OCI-LY7 (cell line): ENCODE data around the gene METAP2. TPM values are rescaled to one million over a fixed set of nuclear protein-coding genes. Genes with fewer than 3 reads are reported as not detected.

Source experiments
- BruUV-seq: library from RNA; stranded (reverse); fragments of 400-500 nt; replicated peaks from 2 replicates; lab custom pipeline; 2021; lab: Mats Ljungman, UMichigan
- CTCF ChIA-PET: fragments of 300-600 bp; sonication (Branson Sonifier 250); formaldehyde crosslinking; loops from one replicate; lab custom pipeline; 2022; ENCODE audit warnings: antibody characterized with exemption; ENCODE audit not compliant: unreplicated experiment; lab: Charles Lee
- POLR2A ChIA-PET: fragments of 300-600 bp; sonication (Branson Sonifier 250); formaldehyde crosslinking; loops from one replicate; lab custom pipeline; 2022; ENCODE audit warnings: antibody characterized with exemption; lab: Charles Lee
- DNase-seq: peaks from one replicate; pipeline ENCODE4 v3.0.0-alpha.2; 2015; ENCODE audit warnings: low spot score
- H2AFZ ChIP-seq: fragments of 200-600 bp; sonication (generic), shearing (Covaris generic); 2 replicates; pipeline ENCODE4 v1.6.1; 2014; ENCODE audit warnings: mild to moderate bottlenecking, antibody characterized with exemption, low read length, moderate library complexity
- H3K27ac ChIP-seq: fragments of 200-600 bp; sonication (generic); 2 replicates; pipeline ENCODE4 v1.5.1; 2014; ENCODE audit warnings: mixed run types, low read depth, mild to moderate bottlenecking, moderate library complexity, low read length, inconsistent platforms; ENCODE audit not compliant: poor library complexity, severe bottlenecking
- H3K36me3 ChIP-seq: fragments of 200-600 bp; sonication (generic); 2 replicates; pipeline ENCODE4 v1.6.1; 2014; ENCODE audit warnings: mild to moderate bottlenecking, antibody characterized with exemption, low read length, moderate library complexity, mixed read lengths; ENCODE audit not compliant: insufficient read depth
- H3K4me1 ChIP-seq: fragments of 200-600 bp; sonication (generic); 2 replicates; pipeline ENCODE4 v1.5.1; 2014; ENCODE audit warnings: mild to moderate bottlenecking, low read length; ENCODE audit not compliant: insufficient read depth, poor library complexity, severe bottlenecking
- H3K4me2 ChIP-seq: fragments of 200-600 bp; sonication (generic); 2 replicates; pipeline ENCODE4 v1.6.1; 2014; ENCODE audit warnings: mild to moderate bottlenecking, low read length
- H3K4me3 ChIP-seq: fragments of 200-600 bp; sonication (generic); 2 replicates; pipeline ENCODE4 v1.5.1; 2014; ENCODE audit warnings: mild to moderate bottlenecking, low read depth, low read length; ENCODE audit not compliant: poor library complexity, severe bottlenecking
- H3K79me2 ChIP-seq: fragments of 200-600 bp; sonication (generic); 2 replicates; pipeline ENCODE4 v1.6.1; 2016; ENCODE audit warnings: low read depth, mild to moderate bottlenecking, low read length, moderate library complexity, mixed read lengths; ENCODE audit not compliant: insufficient read depth
- H3K9me2 ChIP-seq: fragments of 200-600 bp; sonication (generic); 2 replicates; pipeline ENCODE4 v1.6.1; 2016; ENCODE audit warnings: mild to moderate bottlenecking, low read length, mixed read lengths; ENCODE audit not compliant: insufficient read depth
- H3K9me3 ChIP-seq: fragments of 200-600 bp; sonication (generic); 2 replicates; pipeline ENCODE4 v1.6.1; 2014; ENCODE audit warnings: mild to moderate bottlenecking, mixed run types, low read length, mixed read lengths
- H4K20me1 ChIP-seq: fragments of 200-600 bp; sonication (generic); 2 replicates; pipeline ENCODE4 v1.6.1; 2014; ENCODE audit warnings: mild to moderate bottlenecking, antibody characterized with exemption, low read length, moderate library complexity, mixed read lengths; ENCODE audit not compliant: insufficient read depth
- CTCF ChIP-seq: fragments of 200-600 bp; sonication (generic); conservative IDR thresholded peaks from 2 replicates; pipeline ENCODE4 v1.5.1; 2014; ENCODE audit warnings: mild to moderate bottlenecking, antibody characterized with exemption, low read length, moderate library complexity, mixed read lengths
- EZH2phosphoT487 ChIP-seq: fragments of 200-600 bp; sonication (generic); IDR thresholded peaks from 2 replicates; pipeline ENCODE4 v1.6.1; 2018; ENCODE audit warnings: low read depth, borderline replicate concordance, mild to moderate bottlenecking, mixed run types, antibody characterized with exemption, low read length, moderate library complexity, mixed read lengths
- intact Hi-C: fragments of 100-400 bp; cut with micrococcal nuclease; formaldehyde crosslinking; loops from one replicate; pipeline ENCODE4 v1.10.0; 2022; ENCODE audit not compliant: unreplicated experiment
- total RNA-seq, 2 experiments: library from RNA; depleted of rRNA in 1 of 2; stranded (reverse); fragments of >200 nt in 1 of 2; shearing (Covaris generic) in 1 of 2; gene quantifications; 2 replicates each; pipeline ENCODE4 v1.2.3, GENCODE V29; 2014 to 2022

METAP2 gene
- total RNA-seq, 2 experiments from 2014 or later = 90.3 to 177 TPM

GRCh38 chr12:95459310-95459709 is 14.6 kb upstream of the METAP2 start:
- no peaks in the 10 kb centered on the region for H3K79me2 ChIP-seq
- POLR2A ChIA-PET = interaction anchor here (7.0 kb wide), 1 partner anchor 13 kb away, joined by 35 read pairs; the partner anchor contains the start of gene METAP2
- BruUV-seq = no TSS peak

GRCh38 chr12:95460105-95460504 is 13.8 kb upstream of the METAP2 start:
- Histone ChIP-seq H3K79me2 (no peaks in the 10 kb centered on the region), H2AFZ (no peak overlapping the region), H3K27ac (no peak overlapping the region), H3K4me2 (no peak overlapping the region), H3K4me3 (no peak overlapping the region), H3K36me3 (no peaks in the 10 kb centered on the region), H4K20me1 (no peaks in the 10 kb centered on the region), H3K9me3 (peaks cover 24% of the 10 kb centered on the region), H3K9me2 (no peaks in the 10 kb centered on the region), H3K4me1 (peaks cover 6% of the 10 kb centered on the region)
- CTCF ChIA-PET = no interaction called here
- intact Hi-C loops = no loop called here
- BruUV-seq = no TSS peak
- TF ChIP-seq EZH2phosphoT487 = no peak
- no peak for TF ChIP-seq CTCF
- POLR2A ChIA-PET = interaction anchor here (0.6 to 7.0 kb wide), 8 partner anchors 9 to 412 kb away, joined by 3 to 35 read pairs (median 4); partner anchors contain the start of gene METAP2
- no peak for DNase-seq

More at GRCh38 chr12:95459310-95459709, 14.6 kb upstream of the METAP2 start:
- H3K4me1 ChIP-seq = peaks cover 6% of the 10 kb centered on the region
- TF ChIP-seq EZH2phosphoT487 = no peak
- no peak for TF ChIP-seq CTCF
- no peaks in the 10 kb centered on the region for H3K9me2 ChIP-seq
- CTCF ChIA-PET = no interaction called here
- H3K9me3 ChIP-seq = peaks cover 24% of the 10 kb centered on the region
- DNase-seq = no peak
- no peak overlapping the region for H2AFZ ChIP-seq
- H3K36me3 ChIP-seq = no peaks in the 10 kb centered on the region
- H3K4me3 ChIP-seq = no peak overlapping the region
- no peaks in the 10 kb centered on the region for H4K20me1 ChIP-seq
- intact Hi-C loops = no loop called here
- no peak overlapping the region for H3K27ac ChIP-seq
- no peak overlapping the region for H3K4me2 ChIP-seq

- H3K27ac ChIP-seq = no peak overlapping the region
- no peak for DNase-seq
- peaks cover 11% of the 10 kb centered on the region for H3K4me1 ChIP-seq
- CTCF ChIA-PET = no interaction called here
- TF ChIP-seq EZH2phosphoT487 = no peak
- H2AFZ ChIP-seq = no peak overlapping the region
- POLR2A ChIA-PET = interaction anchor here (0.6 to 7.0 kb wide), 11 partner anchors 10 to 411 kb away, joined by 3 to 35 read pairs (median 4); partner anchors contain the start of gene METAP2
- no peak overlapping the region for H3K4me2 ChIP-seq
- no TSS peak for BruUV-seq
- no peaks in the 10 kb centered on the region for H3K36me3 ChIP-seq
- no peak overlapping the region for H3K4me3 ChIP-seq
- H3K9me3 ChIP-seq = peaks cover 24% of the 10 kb centered on the region
- intact Hi-C loops = no loop called here
- no peaks in the 10 kb centered on the region for H3K9me2 ChIP-seq
- H4K20me1 ChIP-seq = no peaks in the 10 kb centered on the region
- H3K79me2 ChIP-seq = no peaks in the 10 kb centered on the region
Observed at GRCh38 chr12:95460896-95461295, 13.1 kb upstream of the METAP2 start.
